ENCODE measurements around the gene CRTC1. TPM values are rescaled to one million over a fixed set of nuclear protein-coding genes. Genes with fewer than 3 reads are reported as not detected.
"Not testable (repeated sequence)": the region's sequence is repeated elsewhere in the genome, so short reads cannot be mapped to it uniquely, and the experiment has no call there.

CRTC1 gene
- total RNA-seq, 1 donor from 2014 or later = 0.79 TPM

- no peak for TF ChIP-seq CTCF (IDR thresholded peaks at IDR 0.05; ENCODE audit: insufficient read depth, low read length, severe bottlenecking)
Observed at GRCh38 chr19:18814063-18814462, 130.6 kb downstream of the CRTC1 start.

GRCh38 chr19:18815673-18816072 is 132.2 kb downstream of the CRTC1 start:
- no peak for TF ChIP-seq CTCF (IDR thresholded peaks at IDR 0.05; ENCODE audit: insufficient read depth, low read length, severe bottlenecking)
- DNase-seq (ENCODE audit: low read depth) (no peak), FAIRE-seq (no peak)
- no peaks in the 10 kb centered on the region for H3K27me3 ChIP-seq (ENCODE audit: control insufficient read depth, insufficient read depth, low read length)
- no peaks in the 10 kb centered on the region for H3K36me3 ChIP-seq (ENCODE audit: control insufficient read depth, insufficient read depth, low read length)
- no peak overlapping the region for H3K4me3 ChIP-seq (ENCODE audit: low read depth, low read length)

More at GRCh38 chr19:18814063-18814462, 130.6 kb downstream of the CRTC1 start:
- no peak for DNase-seq (ENCODE audit: low read depth)
- no peak overlapping the region for H3K4me3 ChIP-seq (ENCODE audit: low read depth, low read length)
- H3K27me3 ChIP-seq (ENCODE audit: control insufficient read depth, insufficient read depth, low read length) = no peaks in the 10 kb centered on the region
- no peak for FAIRE-seq
- no peaks in the 10 kb centered on the region for H3K36me3 ChIP-seq (ENCODE audit: control insufficient read depth, insufficient read depth, low read length)

GRCh38 chr19:18816645-18817044 is 133.2 kb downstream of the CRTC1 start:
- H3K36me3 ChIP-seq (ENCODE audit: control insufficient read depth, insufficient read depth, low read length); H3K27me3 ChIP-seq (ENCODE audit: control insufficient read depth, insufficient read depth, low read length); H3K4me3 ChIP-seq (ENCODE audit: low read depth, low read length); FAIRE-seq; DNase-seq (ENCODE audit: low read depth): not testable (repeated sequence)

GRCh38 chr19:18817574-18817973 is 134.1 kb downstream of the CRTC1 start:
- Histone ChIP-seq H3K36me3 (ENCODE audit: control insufficient read depth, insufficient read depth, low read length) (no peaks in the 10 kb centered on the region), H3K4me3 (ENCODE audit: low read depth, low read length) (no peak overlapping the region), H3K27me3 (ENCODE audit: control insufficient read depth, insufficient read depth, low read length) (no peaks in the 10 kb centered on the region)
- DNase-seq (ENCODE audit: low read depth) (no peak), FAIRE-seq (no peak)
- TF ChIP-seq CTCF (IDR thresholded peaks at IDR 0.05; ENCODE audit: insufficient read depth, low read length, severe bottlenecking) = no peak

GRCh38 chr19:18828786-18829185 is 145.3 kb downstream of the CRTC1 start:
- Histone ChIP-seq H3K4me3 (ENCODE audit: low read depth, low read length) (no peak overlapping the region), H3K36me3 (ENCODE audit: control insufficient read depth, insufficient read depth, low read length) (no peaks in the 10 kb centered on the region), H3K27me3 (ENCODE audit: control insufficient read depth, insufficient read depth, low read length) (no peaks in the 10 kb centered on the region)
- no peak for DNase-seq (ENCODE audit: low read depth)
- TF ChIP-seq CTCF (IDR thresholded peaks at IDR 0.05; ENCODE audit: insufficient read depth, low read length, severe bottlenecking) = no peak
- FAIRE-seq = no peak

- Histone ChIP-seq H3K27me3 (ENCODE audit: control insufficient read depth, insufficient read depth, low read length) (no peaks in the 10 kb centered on the region), H3K4me3 (ENCODE audit: low read depth, low read length) (no peak overlapping the region), H3K36me3 (ENCODE audit: control insufficient read depth, insufficient read depth, low read length) (no peaks in the 10 kb centered on the region)
- no peak for FAIRE-seq
- TF ChIP-seq CTCF (IDR thresholded peaks at IDR 0.05; ENCODE audit: insufficient read depth, low read length, severe bottlenecking) = no peak
- no peak for DNase-seq (ENCODE audit: low read depth)
Observed at GRCh38 chr19:18830488-18830887, 147.0 kb downstream of the CRTC1 start.
